ENCODE measurements around the gene ALDH18A1.

GRCh38 chr10:95588025-95588424 is 68.5 kb downstream of the ALDH18A1 start:
- no peak for TF ChIP-seq CTCF (IDR thresholded peaks at IDR 0.05)
- no peak for TF ChIP-seq POLR2A (IDR thresholded peaks at IDR 0.05)

Data from body of pancreas (tissue), 4 donors.